GM23338 (cell line): Measurements from ENCODE around the gene SHISA7. TPM values are rescaled to one million over a fixed set of nuclear protein-coding genes. Genes with fewer than 3 reads are reported as not detected.

Source experiments
- ATAC-seq: fragments of 200-7000 bp; cut with Tn5 transposase; 3 replicates; pipeline ENCODE4 v1.9.1; 2020
- DNase-seq: peaks from one replicate; pipeline ENCODE4 v3.0.0-alpha.2; 2015; ENCODE audit warnings: low spot score
- H2AFZ ChIP-seq: fragments of 200-600 bp; sonication (generic); 2 replicates; pipeline ENCODE4 v1.8.0; 2016; ENCODE audit warnings: antibody characterized with exemption, mild to moderate bottlenecking, moderate library complexity
- H3F3A ChIP-seq: fragments of 200-600 bp; sonication (generic); replicated peaks from 2 replicates; pipeline ENCODE4 v1.8.0; 2017; ENCODE audit warnings: antibody characterized with exemption, mixed run types, low read depth
- H3K27ac ChIP-seq: fragments of 200-600 bp; sonication (generic); 2 replicates; pipeline ENCODE4 v1.6.1; 2016; ENCODE audit warnings: low read depth
- H3K27me3 ChIP-seq: fragments of 200-600 bp; sonication (generic); 2 replicates; pipeline ENCODE4 v1.8.0; 2016; ENCODE audit warnings: mild to moderate bottlenecking, mixed run types, moderate library complexity; ENCODE audit not compliant: insufficient read depth
- H3K36me3 ChIP-seq: fragments of 200-600 bp; sonication (generic); 2 replicates; pipeline ENCODE4 v1.8.0; 2016; ENCODE audit warnings: mild to moderate bottlenecking; ENCODE audit not compliant: insufficient read depth
- H3K4me1 ChIP-seq: fragments of 200-600 bp; sonication (generic); 2 replicates; pipeline ENCODE4 v1.8.0; 2016; ENCODE audit warnings: mild to moderate bottlenecking, moderate library complexity; ENCODE audit not compliant: insufficient read depth
- H3K4me2 ChIP-seq: fragments of 200-600 bp; sonication (generic); 2 replicates; pipeline ENCODE4 v1.7.1; 2017; ENCODE audit warnings: mixed run types
- H3K4me3 ChIP-seq: fragments of 200-600 bp; sonication (generic); 2 replicates; pipeline ENCODE4 v1.6.1; 2016; ENCODE audit warnings: mixed run types
- H3K79me2 ChIP-seq: fragments of 200-600 bp; sonication (generic); replicated peaks from 2 replicates; pipeline ENCODE4 v1.8.0; 2017; ENCODE audit warnings: mild to moderate bottlenecking; ENCODE audit not compliant: insufficient read depth
- H3K9me2 ChIP-seq: fragments of 200-600 bp; sonication (generic); 2 replicates; pipeline ENCODE4 v1.8.0; 2017; ENCODE audit not compliant: insufficient read depth
- H4K20me1 ChIP-seq: fragments of 200-600 bp; sonication (generic); replicated peaks from 2 replicates; pipeline ENCODE4 v1.8.0; 2017; ENCODE audit warnings: mild to moderate bottlenecking; ENCODE audit not compliant: insufficient read depth
- H3K27ac Mint-ChIP-seq: 2 replicates; pipeline ENCODE4 v1.8.0; 2020; ENCODE audit warnings: inconsistent platforms, mild to moderate bottlenecking, moderate library complexity, mixed read lengths
- H3K27me3 Mint-ChIP-seq: 3 replicates; pipeline ENCODE4 v1.8.0; 2022; ENCODE audit warnings: low read depth, mild to moderate bottlenecking, moderate library complexity, mixed read lengths, inconsistent platforms; ENCODE audit not compliant: insufficient read depth, poor library complexity
- H3K36me3 Mint-ChIP-seq: 3 replicates; pipeline ENCODE4 v1.8.0; 2021; ENCODE audit warnings: low read depth, mild to moderate bottlenecking, inconsistent platforms, moderate library complexity, mixed read lengths
- H3K4me1 Mint-ChIP-seq: 3 replicates; pipeline ENCODE4 v1.8.0; 2020; ENCODE audit warnings: mild to moderate bottlenecking, inconsistent platforms, mixed read lengths
- H3K4me3 Mint-ChIP-seq: 3 replicates; pipeline ENCODE4 v1.8.0; 2021; ENCODE audit warnings: moderate library complexity, mild to moderate bottlenecking, inconsistent platforms, mixed read lengths
- H3K9me3 Mint-ChIP-seq: 3 replicates; pipeline ENCODE4 v1.8.0; 2020; ENCODE audit warnings: moderate library complexity, mild to moderate bottlenecking, inconsistent platforms, mixed read lengths
- EZH2 ChIP-seq: fragments of 200-600 bp; sonication (generic); IDR thresholded peaks from one replicate; pipeline ENCODE4 v1.8.0; 2017; ENCODE audit warnings: antibody characterized with exemption, mild to moderate bottlenecking, low read depth; ENCODE audit not compliant: unreplicated experiment
- NANOG ChIP-seq: IDR thresholded peaks from 2 replicates; pipeline ENCODE4 v1.6.1; 2016; ENCODE audit warnings: antibody characterized with exemption, borderline replicate concordance
- STAT1 ChIP-seq: IDR thresholded peaks from one replicate; pipeline ENCODE4 v1.6.1; 2016; ENCODE audit warnings: antibody characterized with exemption; ENCODE audit not compliant: unreplicated experiment
- ZNF114 ChIP-seq: fragments of 250-450 bp; sonication (Bioruptor Pico); IDR thresholded peaks from 2 replicates; pipeline ENCODE4 v1.5.0; 2020; ENCODE audit warnings: mild to moderate bottlenecking, moderate library complexity
- polyA plus RNA-seq: library from polyadenylated mRNA; unstranded; fragments of >200 nt; fragmentation: Nextera tagmentation; extraction: Ambion mirVana; gene quantifications from 2 replicates; pipeline ENCODE4 v1.2.1, GENCODE V29; 2016
- total RNA-seq: library from RNA; depleted of rRNA; stranded (reverse); fragments of >200 nt; shearing (Covaris generic); gene quantifications from 2 replicates; pipeline ENCODE4 v1.2.3, GENCODE V29; 2014
- TF ChIP-seq, protein P1 (sequence below): fragments of 250-450 bp; sonication (Bioruptor Pico); IDR thresholded peaks from 2 replicates; pipeline ENCODE4 v1.5.0; 2020; ENCODE audit warnings: mild to moderate bottlenecking, moderate library complexity
- TF ChIP-seq, protein P2 (sequence below): IDR thresholded peaks from 2 replicates; pipeline ENCODE4 v1.6.1; 2016; ENCODE audit warnings: antibody characterized with exemption

The SHISA7 gene
- total and polyA plus RNA-seq, 2 experiments from 2014 or later: 0.32 to 1.4 TPM

DNA sequence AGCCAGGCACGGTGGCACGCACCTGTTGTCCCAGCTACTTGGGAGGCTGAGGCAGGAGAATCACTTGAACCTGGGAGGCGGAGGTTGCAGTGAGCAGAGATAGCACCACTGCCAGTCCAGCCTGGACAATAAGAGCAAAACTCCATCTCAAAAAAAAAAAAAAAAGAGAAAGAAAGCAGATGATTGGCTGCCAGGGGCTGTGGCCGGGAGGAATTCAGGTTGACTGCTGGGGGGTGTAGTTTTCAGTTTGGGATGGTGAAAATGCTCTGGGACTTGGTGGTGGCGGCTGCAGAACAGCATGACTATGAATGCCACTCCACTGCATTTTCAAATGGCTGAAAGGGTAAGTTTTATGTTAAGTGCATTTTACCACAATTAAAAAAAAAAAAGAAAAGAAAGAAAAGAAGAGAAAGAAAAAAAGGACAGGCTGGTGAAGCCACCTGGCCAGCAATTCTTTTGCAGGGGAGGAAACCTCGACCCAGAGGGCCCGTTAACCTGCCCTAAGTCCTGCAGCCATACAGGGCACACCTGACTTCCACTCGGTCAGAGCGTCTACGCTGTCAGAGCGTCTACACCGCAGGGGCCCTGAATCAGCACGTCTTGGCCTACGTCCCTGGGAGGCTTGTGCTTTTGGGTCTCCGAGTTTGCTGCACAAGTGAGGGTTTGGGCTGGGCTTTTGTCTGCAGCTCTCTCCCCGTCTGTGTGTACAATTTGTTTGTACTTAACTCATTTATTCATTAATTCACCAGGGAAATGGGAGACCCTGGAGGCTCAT is 14.8 kb upstream of the SHISA7 start:
- peaks cover 16% of the 10 kb centered on the region for H3K4me1 ChIP-seq
- DNase-seq (no peak), ATAC-seq (no peak)
- H2AFZ ChIP-seq: no peak overlapping the region
- H3K4me3 ChIP-seq: no peak overlapping the region
- TF ChIP-seq ZNF114 (CRISPR knock-in tag) (no peak), STAT1 (no peak), NANOG (no peak), EZH2 (no peak)
- TF ChIP-seq, protein P1, sequence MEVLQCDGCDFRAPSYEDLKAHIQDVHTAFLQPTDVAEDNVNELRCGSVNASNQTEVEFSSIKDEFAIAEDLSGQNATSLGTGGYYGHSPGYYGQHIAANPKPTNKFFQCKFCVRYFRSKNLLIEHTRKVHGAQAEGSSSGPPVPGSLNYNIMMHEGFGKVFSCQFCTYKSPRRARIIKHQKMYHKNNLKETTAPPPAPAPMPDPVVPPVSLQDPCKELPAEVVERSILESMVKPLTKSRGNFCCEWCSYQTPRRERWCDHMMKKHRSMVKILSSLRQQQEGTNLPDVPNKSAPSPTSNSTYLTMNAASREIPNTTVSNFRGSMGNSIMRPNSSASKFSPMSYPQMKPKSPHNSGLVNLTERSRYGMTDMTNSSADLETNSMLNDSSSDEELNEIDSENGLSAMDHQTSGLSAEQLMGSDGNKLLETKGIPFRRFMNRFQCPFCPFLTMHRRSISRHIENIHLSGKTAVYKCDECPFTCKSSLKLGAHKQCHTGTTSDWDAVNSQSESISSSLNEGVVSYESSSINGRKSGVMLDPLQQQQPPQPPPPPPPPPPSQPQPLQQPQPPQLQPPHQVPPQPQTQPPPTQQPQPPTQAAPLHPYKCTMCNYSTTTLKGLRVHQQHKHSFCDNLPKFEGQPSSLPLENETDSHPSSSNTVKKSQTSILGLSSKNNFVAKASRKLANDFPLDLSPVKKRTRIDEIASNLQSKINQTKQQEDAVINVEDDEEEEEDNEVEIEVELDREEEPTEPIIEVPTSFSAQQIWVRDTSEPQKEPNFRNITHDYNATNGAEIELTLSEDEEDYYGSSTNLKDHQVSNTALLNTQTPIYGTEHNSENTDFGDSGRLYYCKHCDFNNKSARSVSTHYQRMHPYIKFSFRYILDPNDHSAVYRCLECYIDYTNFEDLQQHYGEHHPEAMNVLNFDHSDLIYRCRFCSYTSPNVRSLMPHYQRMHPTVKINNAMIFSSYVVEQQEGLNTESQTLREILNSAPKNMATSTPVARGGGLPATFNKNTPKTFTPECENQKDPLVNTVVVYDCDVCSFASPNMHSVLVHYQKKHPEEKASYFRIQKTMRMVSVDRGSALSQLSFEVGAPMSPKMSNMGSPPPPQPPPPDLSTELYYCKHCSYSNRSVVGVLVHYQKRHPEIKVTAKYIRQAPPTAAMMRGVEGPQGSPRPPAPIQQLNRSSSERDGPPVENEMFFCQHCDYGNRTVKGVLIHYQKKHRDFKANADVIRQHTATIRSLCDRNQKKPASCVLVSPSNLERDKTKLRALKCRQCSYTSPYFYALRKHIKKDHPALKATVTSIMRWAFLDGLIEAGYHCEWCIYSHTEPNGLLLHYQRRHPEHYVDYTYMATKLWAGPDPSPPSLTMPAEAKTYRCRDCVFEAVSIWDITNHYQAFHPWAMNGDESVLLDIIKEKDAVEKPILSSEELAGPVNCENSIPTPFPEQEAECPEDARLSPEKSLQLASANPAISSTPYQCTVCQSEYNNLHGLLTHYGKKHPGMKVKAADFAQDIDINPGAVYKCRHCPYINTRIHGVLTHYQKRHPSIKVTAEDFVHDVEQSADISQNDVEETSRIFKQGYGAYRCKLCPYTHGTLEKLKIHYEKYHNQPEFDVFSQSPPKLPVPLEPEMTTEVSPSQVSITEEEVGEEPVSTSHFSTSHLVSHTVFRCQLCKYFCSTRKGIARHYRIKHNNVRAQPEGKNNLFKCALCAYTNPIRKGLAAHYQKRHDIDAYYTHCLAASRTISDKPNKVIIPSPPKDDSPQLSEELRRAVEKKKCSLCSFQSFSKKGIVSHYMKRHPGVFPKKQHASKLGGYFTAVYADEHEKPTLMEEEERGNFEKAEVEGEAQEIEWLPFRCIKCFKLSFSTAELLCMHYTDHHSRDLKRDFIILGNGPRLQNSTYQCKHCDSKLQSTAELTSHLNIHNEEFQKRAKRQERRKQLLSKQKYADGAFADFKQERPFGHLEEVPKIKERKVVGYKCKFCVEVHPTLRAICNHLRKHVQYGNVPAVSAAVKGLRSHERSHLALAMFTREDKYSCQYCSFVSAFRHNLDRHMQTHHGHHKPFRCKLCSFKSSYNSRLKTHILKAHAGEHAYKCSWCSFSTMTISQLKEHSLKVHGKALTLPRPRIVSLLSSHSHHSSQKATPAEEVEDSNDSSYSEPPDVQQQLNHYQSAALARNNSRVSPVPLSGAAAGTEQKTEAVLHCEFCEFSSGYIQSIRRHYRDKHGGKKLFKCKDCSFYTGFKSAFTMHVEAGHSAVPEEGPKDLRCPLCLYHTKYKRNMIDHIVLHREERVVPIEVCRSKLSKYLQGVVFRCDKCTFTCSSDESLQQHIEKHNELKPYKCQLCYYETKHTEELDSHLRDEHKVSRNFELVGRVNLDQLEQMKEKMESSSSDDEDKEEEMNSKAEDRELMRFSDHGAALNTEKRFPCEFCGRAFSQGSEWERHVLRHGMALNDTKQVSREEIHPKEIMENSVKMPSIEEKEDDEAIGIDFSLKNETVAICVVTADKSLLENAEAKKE (CRISPR knock-in tag): no peak
- TF ChIP-seq, protein P2, sequence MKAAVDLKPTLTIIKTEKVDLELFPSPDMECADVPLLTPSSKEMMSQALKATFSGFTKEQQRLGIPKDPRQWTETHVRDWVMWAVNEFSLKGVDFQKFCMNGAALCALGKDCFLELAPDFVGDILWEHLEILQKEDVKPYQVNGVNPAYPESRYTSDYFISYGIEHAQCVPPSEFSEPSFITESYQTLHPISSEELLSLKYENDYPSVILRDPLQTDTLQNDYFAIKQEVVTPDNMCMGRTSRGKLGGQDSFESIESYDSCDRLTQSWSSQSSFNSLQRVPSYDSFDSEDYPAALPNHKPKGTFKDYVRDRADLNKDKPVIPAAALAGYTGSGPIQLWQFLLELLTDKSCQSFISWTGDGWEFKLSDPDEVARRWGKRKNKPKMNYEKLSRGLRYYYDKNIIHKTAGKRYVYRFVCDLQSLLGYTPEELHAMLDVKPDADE: no peak
- H3K36me3 ChIP-seq: no peaks in the 10 kb centered on the region
- H3K9me3 Mint-ChIP-seq: peaks cover 3% of the 10 kb centered on the region; the same call in 1 of the 3 replicates
- no peak overlapping the region for H3K27ac ChIP-seq
- no peaks in the 10 kb centered on the region for H3K9me2 ChIP-seq
- H3K36me3 Mint-ChIP-seq: peaks cover 18% of the 10 kb centered on the region
- peaks cover 21% of the 10 kb centered on the region for H3K79me2 ChIP-seq
- H4K20me1 ChIP-seq: no peaks in the 10 kb centered on the region; the same call in none of the 2 replicates
- H3K27me3 Mint-ChIP-seq: peaks cover 20% of the 10 kb centered on the region
- peaks cover 17% of the 10 kb centered on the region; the same call in 1 of the 2 replicates for H3F3A ChIP-seq
- H3K4me2 ChIP-seq: no peak overlapping the region
- no peak overlapping the region for H3K4me3 Mint-ChIP-seq
- H3K27me3 ChIP-seq: no peaks in the 10 kb centered on the region
- no peak overlapping the region for H3K27ac Mint-ChIP-seq
- H3K4me1 Mint-ChIP-seq: peaks cover 28% of the 10 kb centered on the region
